Naive B cell (primary cell): Measurements from ENCODE around the gene USP17L11. TPM values are rescaled to one million over a fixed set of nuclear protein-coding genes. Genes with fewer than 3 reads are reported as not detected.
"Not testable (repeated sequence)": the region's sequence is repeated elsewhere in the genome, so short reads cannot be mapped to it uniquely, and the experiment has no call there.

Experiments
- ATAC-seq, 2 donors: fragments of 150-1000 bp; cut with Tn5 transposase; 2 replicates each; pipeline ENCODE4 v1.10.0; 2021; ENCODE audit warnings: low read depth in 2 of 2, mild to moderate bottlenecking in 2 of 2, moderate library complexity in 2 of 2
- DNase-seq: peaks from one replicate; pipeline ENCODE4 v3.0.0; 2022
- H3K27ac Mint-ChIP-seq, 6 donors: one replicate each; pipeline ENCODE4 v1.8.0; 2020 to 2022; ENCODE audit warnings: mild to moderate bottlenecking in 6 of 6, mixed read lengths in 6 of 6, moderate library complexity in 5 of 6, inconsistent platforms in 2 of 6
- H3K27me3 Mint-ChIP-seq, 3 donors: one replicate each; pipeline ENCODE4 v1.8.0; 2021 to 2022; ENCODE audit warnings: mixed read lengths in 3 of 3, mild to moderate bottlenecking in 1 of 3
- H3K36me3 Mint-ChIP-seq, 2 donors: one replicate each; pipeline ENCODE4 v1.8.0; 2020 to 2022; ENCODE audit warnings: mixed read lengths in 2 of 2, inconsistent platforms in 1 of 2, mild to moderate bottlenecking in 1 of 2
- H3K4me1 Mint-ChIP-seq, 3 donors: one replicate each; pipeline ENCODE4 v1.8.0; 2020 to 2022; ENCODE audit warnings: mixed read lengths in 3 of 3, inconsistent platforms in 1 of 3, mild to moderate bottlenecking in 1 of 3, moderate library complexity in 1 of 3
- H3K4me3 Mint-ChIP-seq, 8 donors: one replicate each; pipeline ENCODE4 v1.8.0; 2020 to 2022; ENCODE audit warnings: mild to moderate bottlenecking in 8 of 8, mixed read lengths in 8 of 8, moderate library complexity in 8 of 8, inconsistent platforms in 2 of 8
- H3K9me3 Mint-ChIP-seq, 7 donors: one replicate each; pipeline ENCODE4 v1.8.0; 2020 to 2022; ENCODE audit warnings: mixed read lengths in 7 of 7, mild to moderate bottlenecking in 5 of 7, inconsistent platforms in 2 of 7, moderate library complexity in 1 of 7
- polyA plus RNA-seq, 6 donors: library from polyadenylated mRNA; unstranded; fragments of 300-500 nt; fragmentation: Illumina TruSeq; gene quantifications; one replicate each; pipeline ENCODE4 v1.2.3, GENCODE V29; 2021; ENCODE audit warnings: low read depth in 6 of 6

The USP17L11 gene, protein sequence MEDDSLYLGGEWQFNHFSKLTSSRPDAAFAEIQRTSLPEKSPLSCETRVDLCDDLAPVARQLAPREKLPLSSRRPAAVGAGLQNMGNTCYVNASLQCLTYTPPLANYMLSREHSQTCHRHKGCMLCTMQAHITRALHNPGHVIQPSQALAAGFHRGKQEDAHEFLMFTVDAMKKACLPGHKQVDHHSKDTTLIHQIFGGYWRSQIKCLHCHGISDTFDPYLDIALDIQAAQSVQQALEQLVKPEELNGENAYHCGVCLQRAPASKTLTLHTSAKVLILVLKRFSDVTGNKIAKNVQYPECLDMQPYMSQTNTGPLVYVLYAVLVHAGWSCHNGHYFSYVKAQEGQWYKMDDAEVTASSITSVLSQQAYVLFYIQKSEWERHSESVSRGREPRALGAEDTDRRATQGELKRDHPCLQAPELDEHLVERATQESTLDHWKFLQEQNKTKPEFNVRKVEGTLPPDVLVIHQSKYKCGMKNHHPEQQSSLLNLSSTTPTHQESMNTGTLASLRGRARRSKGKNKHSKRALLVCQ
- not detected for polyA plus RNA-seq

DNA sequence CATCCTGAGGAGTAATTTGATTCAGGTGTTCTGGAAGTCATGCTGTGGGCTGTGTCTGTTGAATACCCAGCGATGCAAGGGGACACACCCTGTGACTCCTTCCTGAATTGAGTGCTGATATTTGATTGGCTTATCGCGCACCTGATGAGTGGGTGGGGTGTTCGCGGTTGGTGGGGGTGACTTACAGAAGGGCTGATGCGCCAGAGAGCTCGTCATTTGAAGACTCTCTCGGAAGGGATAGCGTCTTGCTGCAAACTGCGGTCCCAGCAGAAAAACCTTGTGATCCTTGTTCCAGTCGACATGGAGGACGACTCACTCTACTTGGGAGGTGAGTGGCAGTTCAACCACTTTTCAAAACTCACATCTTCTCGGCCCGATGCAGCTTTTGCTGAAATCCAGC, at the start of gene USP17L11:
Gene USP17L11 (plus strand): TSS at position 301 of the 400 bp plus-strand sequence. CDS start 0 bp downstream, at position 301.
- H3K4me1 Mint-ChIP-seq, H3K27me3 Mint-ChIP-seq, DNase-seq, ATAC-seq, H3K27ac Mint-ChIP-seq, H3K9me3 Mint-ChIP-seq, H3K4me3 Mint-ChIP-seq, H3K36me3 Mint-ChIP-seq: not testable (repeated sequence)

DNA sequence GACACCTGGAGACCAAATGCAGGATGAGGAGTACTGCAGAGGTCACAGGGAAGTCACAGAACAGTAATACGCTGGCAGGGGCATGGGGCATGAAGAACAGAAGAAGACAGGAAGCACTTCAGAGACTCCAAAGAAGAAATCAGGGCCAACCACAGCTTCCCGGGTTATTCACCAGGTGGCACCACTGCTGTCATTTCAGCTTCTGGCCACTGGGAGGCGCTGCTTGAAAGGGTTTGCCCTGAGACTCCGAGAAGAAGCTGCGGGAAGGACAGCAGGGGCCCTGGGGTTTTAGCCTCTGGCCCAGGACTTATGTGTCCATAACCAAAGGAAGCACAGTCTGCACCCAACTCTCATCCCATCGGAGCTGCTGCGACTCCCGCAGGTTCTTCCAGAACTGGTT, 49.2 kb upstream of the USP17L11 start:
- ATAC-seq, H3K4me3 Mint-ChIP-seq, H3K9me3 Mint-ChIP-seq, H3K27ac Mint-ChIP-seq, H3K4me1 Mint-ChIP-seq, H3K27me3 Mint-ChIP-seq, DNase-seq, H3K36me3 Mint-ChIP-seq: not testable (repeated sequence)

DNA sequence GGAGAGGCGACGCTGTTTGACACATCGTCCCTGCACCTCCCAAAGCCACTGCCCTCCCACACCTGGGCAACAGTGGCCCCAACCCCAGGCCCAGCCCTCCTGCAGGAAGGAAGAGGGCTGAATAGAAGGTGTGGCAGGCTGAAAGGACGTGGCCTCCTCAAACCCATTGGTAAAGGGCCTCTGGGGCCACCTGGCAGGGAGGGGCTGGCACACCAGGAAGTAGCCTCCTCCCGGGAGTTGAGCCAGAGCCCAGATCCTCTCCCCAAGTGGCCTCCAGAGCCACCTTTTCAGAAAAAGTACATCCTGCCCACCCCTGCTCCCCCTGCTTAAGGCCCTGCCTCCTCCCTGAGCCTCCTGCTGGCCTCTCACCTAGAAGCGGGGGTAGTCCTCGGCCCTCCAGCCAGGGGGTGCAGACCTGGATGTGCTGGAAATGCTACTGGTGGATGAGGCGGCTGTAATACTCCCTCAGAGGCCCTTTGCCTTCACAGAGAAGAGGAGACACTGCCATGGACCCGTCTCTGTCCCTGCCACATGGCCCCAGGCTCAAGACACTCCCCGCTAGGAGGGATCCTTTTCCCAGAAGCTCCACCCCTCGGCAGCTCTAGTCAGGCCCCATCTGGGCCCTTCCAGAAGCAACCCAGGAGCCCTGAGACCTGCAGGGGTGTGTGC, 45.3 kb upstream of the USP17L11 start, which contains the start of gene FAM90A26:
Gene FAM90A26 (plus strand): TSS at position 619 of the 669 bp plus-strand sequence. CDS start 2,764 bp downstream, outside the sequence.
- H3K4me3 Mint-ChIP-seq, H3K9me3 Mint-ChIP-seq, ATAC-seq, DNase-seq, H3K27me3 Mint-ChIP-seq, H3K4me1 Mint-ChIP-seq, H3K27ac Mint-ChIP-seq, H3K36me3 Mint-ChIP-seq: not testable (repeated sequence)

DNA sequence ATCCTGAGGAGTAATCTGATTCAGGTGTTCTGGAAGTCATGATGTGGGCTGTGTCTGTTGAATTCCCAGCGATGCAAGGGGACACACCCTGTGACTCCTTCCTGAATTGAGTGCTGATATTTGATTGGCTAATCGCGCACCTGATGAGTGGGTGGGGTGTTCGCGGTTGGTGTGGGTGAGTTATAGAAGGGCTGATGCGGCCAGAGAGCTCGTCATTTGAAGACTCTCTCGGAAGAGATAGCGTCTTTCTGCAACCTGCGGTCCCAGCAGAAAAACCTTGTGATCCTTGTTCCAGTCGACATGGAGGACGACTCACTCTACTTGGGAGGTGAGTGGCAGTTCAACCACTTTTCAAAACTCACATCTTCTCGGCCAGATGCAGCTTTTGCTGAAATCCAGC, 4.8 kb upstream of the USP17L11 start, which contains the start of gene USP17L10:
Gene USP17L10 (plus strand): TSS at position 301 of the 400 bp plus-strand sequence. CDS start 0 bp downstream, at position 301.
- DNase-seq, H3K27ac Mint-ChIP-seq, H3K4me1 Mint-ChIP-seq, H3K9me3 Mint-ChIP-seq, H3K36me3 Mint-ChIP-seq, ATAC-seq, H3K27me3 Mint-ChIP-seq, H3K4me3 Mint-ChIP-seq: not testable (repeated sequence)

DNA sequence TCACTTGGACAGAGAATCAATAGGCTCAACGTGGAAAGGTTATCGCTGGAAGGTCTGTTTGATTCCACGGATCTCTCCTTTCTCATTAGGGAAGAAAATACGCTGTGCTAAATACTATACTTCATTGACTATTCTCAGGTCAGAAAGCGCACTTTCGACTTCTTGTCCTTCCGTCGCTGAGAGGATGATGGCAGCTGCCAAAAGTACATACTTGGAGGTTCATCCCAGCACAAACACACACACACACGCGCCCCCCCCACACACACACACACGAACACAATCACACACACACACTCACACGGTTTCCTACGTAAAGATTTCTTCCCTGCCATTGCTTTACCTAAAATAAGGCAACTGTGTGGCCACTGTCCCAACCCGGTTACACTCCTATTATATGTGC, 504 bp upstream of the USP17L11 start:
- not testable (repeated sequence) for ATAC-seq, H3K36me3 Mint-ChIP-seq, H3K9me3 Mint-ChIP-seq, DNase-seq, H3K27me3 Mint-ChIP-seq, H3K4me3 Mint-ChIP-seq, H3K4me1 Mint-ChIP-seq, H3K27ac Mint-ChIP-seq

DNA sequence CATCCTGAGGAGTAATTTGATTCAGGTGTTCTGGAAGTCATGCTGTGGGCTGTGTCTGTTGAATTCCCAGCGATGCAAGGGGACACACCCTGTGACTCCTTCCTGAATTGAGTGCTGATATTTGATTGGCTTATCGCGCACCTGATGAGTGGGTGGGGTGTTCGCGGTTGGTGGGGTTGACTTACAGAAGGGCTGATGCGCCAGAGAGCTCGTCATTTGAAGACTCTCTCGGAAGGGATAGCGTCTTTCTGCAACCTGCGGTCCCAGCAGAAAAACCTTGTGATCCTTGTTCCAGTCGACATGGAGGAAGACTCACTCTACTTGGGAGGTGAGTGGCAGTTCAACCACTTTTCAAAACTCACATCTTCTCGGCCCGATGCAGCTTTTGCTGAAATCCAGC, 4.6 kb downstream of the USP17L11 start, which contains the start of gene USP17L12:
Gene USP17L12 (plus strand): TSS at position 301 of the 400 bp plus-strand sequence. CDS start 0 bp downstream, at position 301.
- not testable (repeated sequence) for H3K9me3 Mint-ChIP-seq, H3K36me3 Mint-ChIP-seq, H3K27me3 Mint-ChIP-seq, H3K4me1 Mint-ChIP-seq, H3K27ac Mint-ChIP-seq, H3K4me3 Mint-ChIP-seq, ATAC-seq, DNase-seq

DNA sequence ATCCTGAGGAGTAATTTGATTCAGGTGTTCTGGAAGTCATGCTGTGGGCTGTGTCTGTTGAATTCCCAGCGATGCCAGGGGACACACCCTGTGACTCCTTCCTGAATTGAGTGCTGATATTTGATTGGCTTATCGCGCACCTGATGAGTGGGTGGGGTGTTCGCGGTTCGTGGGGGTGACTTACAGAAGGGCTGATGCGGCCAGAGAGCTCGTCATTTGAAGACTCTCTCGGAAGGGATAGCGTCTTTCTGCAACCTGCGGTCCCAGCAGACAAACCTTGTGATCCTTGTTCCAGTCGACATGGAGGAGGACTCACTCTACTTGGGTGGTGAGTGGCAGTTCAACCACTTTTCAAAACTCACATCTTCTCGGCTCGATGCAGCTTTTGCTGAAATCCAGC, 9.4 kb downstream of the USP17L11 start, which contains the start of gene USP17L13:
Gene USP17L13 (plus strand): TSS at position 301 of the 400 bp plus-strand sequence. CDS start 0 bp downstream, at position 301.
- not testable (repeated sequence) for H3K4me1 Mint-ChIP-seq, H3K27ac Mint-ChIP-seq, ATAC-seq, H3K36me3 Mint-ChIP-seq, H3K4me3 Mint-ChIP-seq, H3K9me3 Mint-ChIP-seq, DNase-seq, H3K27me3 Mint-ChIP-seq

DNA sequence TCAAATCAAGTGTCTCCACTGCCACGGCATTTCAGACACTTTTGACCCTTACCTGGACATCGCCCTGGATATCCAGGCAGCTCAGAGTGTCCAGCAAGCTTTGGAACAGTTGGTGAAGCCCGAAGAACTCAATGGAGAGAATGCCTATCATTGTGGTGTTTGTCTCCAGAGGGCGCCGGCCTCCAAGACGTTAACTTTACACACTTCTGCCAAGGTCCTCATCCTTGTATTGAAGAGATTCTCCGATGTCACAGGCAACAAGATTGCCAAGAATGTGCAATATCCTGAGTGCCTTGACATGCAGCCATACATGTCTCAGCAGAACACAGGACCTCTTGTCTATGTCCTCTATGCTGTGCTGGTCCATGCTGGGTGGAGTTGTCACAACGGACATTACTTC, 15.0 kb downstream of the USP17L11 start:
- H3K4me3 Mint-ChIP-seq, ATAC-seq, DNase-seq, H3K36me3 Mint-ChIP-seq, H3K27ac Mint-ChIP-seq, H3K27me3 Mint-ChIP-seq, H3K4me1 Mint-ChIP-seq, H3K9me3 Mint-ChIP-seq: not testable (repeated sequence)

DNA sequence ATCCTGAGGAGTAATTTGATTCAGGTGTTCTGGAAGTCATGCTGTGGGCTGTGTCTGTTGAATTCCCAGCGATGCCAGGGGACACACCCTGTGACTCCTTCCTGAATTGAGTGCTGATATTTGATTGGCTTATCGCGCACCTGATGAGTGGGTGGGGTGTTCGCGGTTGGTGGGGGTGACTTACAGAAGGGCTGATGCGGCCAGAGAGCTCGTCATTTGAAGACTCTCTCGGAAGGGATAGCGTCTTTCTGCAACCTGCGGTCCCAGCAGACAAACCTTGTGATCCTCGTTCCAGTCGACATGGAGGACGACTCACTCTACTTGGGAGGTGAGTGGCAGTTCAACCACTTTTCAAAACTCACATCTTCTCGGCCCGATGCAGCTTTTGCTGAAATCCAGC, 18.9 kb downstream of the USP17L11 start, which contains the start of gene USP17L15:
Gene USP17L15 (plus strand): TSS at position 301 of the 400 bp plus-strand sequence. CDS start 0 bp downstream, at position 301.
- H3K27me3 Mint-ChIP-seq, H3K9me3 Mint-ChIP-seq, H3K4me3 Mint-ChIP-seq, H3K36me3 Mint-ChIP-seq, H3K27ac Mint-ChIP-seq, ATAC-seq, DNase-seq, H3K4me1 Mint-ChIP-seq: not testable (repeated sequence)

DNA sequence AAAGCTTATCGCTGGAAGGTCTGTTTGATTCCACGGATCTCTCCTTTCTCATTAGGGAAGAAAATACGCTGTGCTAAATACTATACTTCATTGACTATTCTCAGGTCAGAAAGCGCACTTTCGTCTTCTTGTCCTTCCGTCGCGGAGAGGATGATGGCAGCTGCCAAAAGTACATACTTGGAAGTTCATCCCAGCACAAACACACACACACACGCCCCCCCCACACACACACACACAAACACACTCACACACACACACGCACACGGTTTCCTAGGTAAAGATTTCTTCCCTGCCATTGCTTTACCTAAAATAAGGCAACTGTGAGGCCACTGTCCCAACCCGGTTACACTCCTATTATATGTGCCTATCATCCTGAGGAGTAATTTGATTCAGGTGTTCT, 23.3 kb downstream of the USP17L11 start:
- not testable (repeated sequence) for H3K9me3 Mint-ChIP-seq, ATAC-seq, H3K27ac Mint-ChIP-seq, H3K4me1 Mint-ChIP-seq, H3K4me3 Mint-ChIP-seq, DNase-seq, H3K36me3 Mint-ChIP-seq, H3K27me3 Mint-ChIP-seq

DNA sequence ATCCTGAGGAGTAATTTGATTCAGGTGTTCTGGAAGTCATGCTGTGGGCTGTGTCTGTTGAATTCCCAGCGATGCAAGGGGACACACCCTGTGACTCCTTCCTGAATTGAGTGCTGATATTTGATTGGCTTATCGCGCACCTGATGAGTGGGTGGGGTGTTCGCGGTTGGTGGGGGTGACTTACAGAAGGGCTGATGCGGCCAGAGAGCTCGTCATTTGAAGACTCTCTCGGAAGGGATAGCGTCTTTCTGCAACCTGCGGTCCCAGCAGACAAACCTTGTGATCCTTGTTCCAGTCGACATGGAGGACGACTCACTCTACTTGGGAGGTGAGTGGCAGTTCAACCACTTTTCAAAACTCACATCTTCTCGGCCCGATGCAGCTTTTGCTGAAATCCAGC, 28.4 kb downstream of the USP17L11 start, which contains the start of gene USP17L17:
Gene USP17L17 (plus strand): TSS at position 301 of the 400 bp plus-strand sequence. CDS start 0 bp downstream, at position 301.
- not testable (repeated sequence) for H3K4me3 Mint-ChIP-seq, H3K4me1 Mint-ChIP-seq, H3K27me3 Mint-ChIP-seq, H3K36me3 Mint-ChIP-seq, H3K9me3 Mint-ChIP-seq, H3K27ac Mint-ChIP-seq, DNase-seq, ATAC-seq

DNA sequence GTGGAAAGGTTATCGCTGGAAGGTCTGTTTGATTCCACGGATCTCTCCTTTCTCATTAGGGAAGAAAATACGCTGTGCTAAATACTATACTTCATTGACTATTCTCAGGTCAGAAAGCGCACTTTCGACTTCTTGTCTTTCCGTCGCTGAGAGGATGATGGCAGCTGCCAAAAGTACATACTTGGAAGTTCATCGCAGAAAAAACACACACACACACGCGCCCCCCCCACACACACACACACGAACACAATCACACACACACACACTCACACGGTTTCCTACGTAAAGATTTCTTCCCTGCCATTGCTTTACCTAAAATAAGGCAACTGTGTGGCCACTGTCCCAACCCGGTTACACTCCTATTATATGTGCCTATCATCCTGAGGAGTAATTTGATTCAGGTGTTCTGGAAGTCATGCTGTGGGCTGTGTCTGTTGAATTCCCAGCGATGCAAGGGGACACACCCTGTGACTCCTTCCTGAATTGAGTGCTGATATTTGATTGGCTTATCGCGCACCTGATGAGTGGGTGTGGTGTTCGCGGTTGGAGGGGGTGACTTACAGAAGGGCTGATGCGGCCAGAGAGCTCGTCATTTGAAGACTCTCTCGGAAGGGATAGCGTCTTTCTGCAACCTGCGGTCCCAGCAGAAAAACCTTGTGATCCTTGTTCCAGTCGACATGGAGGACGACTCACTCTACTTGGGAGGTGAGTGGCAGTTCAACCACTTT, 32.9 kb downstream of the USP17L11 start, which contains the start of gene USP17L18:
Gene USP17L18 (plus strand): TSS at position 678 of the 728 bp plus-strand sequence. CDS start 0 bp downstream, at position 678.
- H3K4me3 Mint-ChIP-seq, ATAC-seq, H3K27ac Mint-ChIP-seq, H3K9me3 Mint-ChIP-seq, H3K27me3 Mint-ChIP-seq, DNase-seq, H3K36me3 Mint-ChIP-seq, H3K4me1 Mint-ChIP-seq: not testable (repeated sequence)

DNA sequence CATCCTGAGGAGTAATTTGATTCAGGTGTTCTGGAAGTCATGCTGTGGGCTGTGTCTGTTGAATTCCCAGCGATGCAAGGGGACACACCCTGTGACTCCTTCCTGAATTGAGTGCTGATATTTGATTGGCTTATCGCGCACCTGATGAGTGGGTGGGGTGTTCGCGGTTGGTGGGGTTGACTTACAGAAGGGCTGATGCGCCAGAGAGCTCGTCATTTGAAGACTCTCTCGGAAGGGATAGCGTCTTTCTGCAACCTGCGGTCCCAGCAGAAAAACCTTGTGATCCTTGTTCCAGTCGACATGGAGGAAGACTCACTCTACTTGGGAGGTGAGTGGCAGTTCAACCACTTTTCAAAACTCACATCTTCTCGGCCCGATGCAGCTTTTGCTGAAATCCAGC, 37.9 kb downstream of the USP17L11 start, which contains the start of gene USP17L19:
Gene USP17L19 (plus strand): TSS at position 301 of the 400 bp plus-strand sequence. CDS start 0 bp downstream, at position 301.
- not testable (repeated sequence) for ATAC-seq, H3K27me3 Mint-ChIP-seq, DNase-seq, H3K9me3 Mint-ChIP-seq, H3K4me3 Mint-ChIP-seq, H3K36me3 Mint-ChIP-seq, H3K27ac Mint-ChIP-seq, H3K4me1 Mint-ChIP-seq
